MCF 10A (cell line): Measurements from ENCODE around the gene RPTOR. TPM values are rescaled to one million over a fixed set of nuclear protein-coding genes. Genes with fewer than 3 reads are reported as not detected.

Experiments used
- BruUV-seq: library from RNA; stranded (reverse); fragments of 400-500 nt; replicated peaks from 2 replicates; lab custom pipeline; 2021; lab: Mats Ljungman, UMichigan
- CTCF ChIA-PET: fragments of 300-600 bp; sonication (Branson Sonifier 250); formaldehyde crosslinking; extraction: SDS; loops from one replicate; lab custom pipeline; 2021; ENCODE audit warnings: antibody characterized with exemption, inconsistent platforms; lab: Yijun Ruan, JAX
- POLR2A ChIA-PET: fragments of 300-600, 350-650 bp; sonication (Branson Sonifier 250); formaldehyde crosslinking; extraction: SDS; loops from one replicate; lab custom pipeline; 2020; ENCODE audit warnings: antibody characterized with exemption, inconsistent platforms; lab: Yijun Ruan, JAX
- DNase-seq: peaks from one replicate; pipeline ENCODE4 v3.0.0-alpha.2; 2018; ENCODE audit not compliant: unreplicated experiment
- H3K27ac Mint-ChIP-seq: one replicate; pipeline ENCODE4 v1.8.0; 2022; ENCODE audit warnings: mild to moderate bottlenecking, low read depth, mixed read lengths; ENCODE audit not compliant: unreplicated experiment
- H3K27me3 Mint-ChIP-seq: one replicate; pipeline ENCODE4 v1.8.0; 2022; ENCODE audit warnings: mixed read lengths; ENCODE audit not compliant: insufficient read depth, unreplicated experiment
- H3K36me3 Mint-ChIP-seq: one replicate; pipeline ENCODE4 v1.8.0; 2022; ENCODE audit warnings: mild to moderate bottlenecking, moderate library complexity, mixed read lengths; ENCODE audit not compliant: insufficient read depth, unreplicated experiment
- H3K4me1 Mint-ChIP-seq: one replicate; pipeline ENCODE4 v1.8.0; 2022; ENCODE audit warnings: mixed read lengths; ENCODE audit not compliant: insufficient read depth, unreplicated experiment
- H3K4me3 Mint-ChIP-seq: one replicate; pipeline ENCODE4 v1.8.0; 2022; ENCODE audit warnings: mild to moderate bottlenecking, moderate library complexity, mixed read lengths; ENCODE audit not compliant: unreplicated experiment
- H3K9me3 Mint-ChIP-seq: one replicate; pipeline ENCODE4 v1.8.0; 2022; ENCODE audit warnings: mixed read lengths; ENCODE audit not compliant: unreplicated experiment
- intact Hi-C: fragments of 100-400 bp; cut with micrococcal nuclease; formaldehyde crosslinking; loops from 2 replicates; pipeline ENCODE4 v1.14.1; 2022
- total RNA-seq: library from RNA; stranded (reverse); gene quantifications from 2 replicates; pipeline ENCODE4 v1.2.3, GENCODE V29; 2022
- TF ChIP-seq, protein P1 (sequence below): fragments of 200-600 bp; IDR thresholded peaks from one replicate; pipeline ENCODE4 v1.8.0; 2022; ENCODE audit warnings: antibody characterized with exemption, mild to moderate bottlenecking; ENCODE audit not compliant: unreplicated experiment

The RPTOR gene
- total RNA-seq, 1 experiment from 2014 or later: 41.3 TPM

DNA sequence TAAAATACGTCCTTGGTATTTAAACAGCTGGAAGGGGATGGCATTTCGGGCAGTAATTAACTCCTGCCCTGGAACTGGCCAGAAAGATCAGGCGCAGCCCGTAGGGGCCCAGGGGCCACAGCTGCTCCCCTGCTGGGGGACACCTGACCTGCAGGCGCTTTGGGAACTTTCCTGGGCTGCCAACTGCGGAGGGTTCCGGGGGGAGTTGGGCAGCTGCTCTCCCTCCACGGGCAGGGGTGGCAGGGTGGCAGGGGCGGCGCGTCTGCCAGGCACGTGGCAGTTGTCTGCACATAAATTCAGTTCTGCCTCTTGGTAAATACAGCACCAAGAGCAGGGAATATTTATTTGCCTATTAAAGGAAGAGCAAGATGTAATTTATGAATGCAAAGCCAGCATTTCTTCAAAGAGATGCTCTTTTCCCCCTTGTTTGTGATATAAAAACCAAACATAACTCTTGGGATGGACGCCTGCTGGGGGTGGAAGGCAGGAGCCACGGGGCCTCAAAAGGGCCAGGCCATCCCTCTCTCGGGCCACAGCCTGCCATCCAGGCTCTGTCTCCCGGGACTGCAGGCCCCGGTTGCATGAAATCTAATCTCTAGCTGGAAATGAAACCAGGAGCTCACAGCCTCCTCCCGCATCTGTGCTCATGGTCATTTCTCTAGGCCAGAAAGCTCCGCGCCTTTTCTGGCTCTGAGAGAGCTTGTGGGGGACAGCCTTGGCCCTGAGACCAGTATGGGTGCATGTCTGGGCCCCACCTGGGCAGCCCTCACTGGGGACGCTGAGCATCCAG lies 417.1 kb downstream of the RPTOR start:
- no peak overlapping the region for H3K4me3 Mint-ChIP-seq
- no peaks in the 10 kb centered on the region for H3K27me3 Mint-ChIP-seq
- intact Hi-C loops: no loop called here
- no TSS peak for BruUV-seq
- TF ChIP-seq, protein P1, sequence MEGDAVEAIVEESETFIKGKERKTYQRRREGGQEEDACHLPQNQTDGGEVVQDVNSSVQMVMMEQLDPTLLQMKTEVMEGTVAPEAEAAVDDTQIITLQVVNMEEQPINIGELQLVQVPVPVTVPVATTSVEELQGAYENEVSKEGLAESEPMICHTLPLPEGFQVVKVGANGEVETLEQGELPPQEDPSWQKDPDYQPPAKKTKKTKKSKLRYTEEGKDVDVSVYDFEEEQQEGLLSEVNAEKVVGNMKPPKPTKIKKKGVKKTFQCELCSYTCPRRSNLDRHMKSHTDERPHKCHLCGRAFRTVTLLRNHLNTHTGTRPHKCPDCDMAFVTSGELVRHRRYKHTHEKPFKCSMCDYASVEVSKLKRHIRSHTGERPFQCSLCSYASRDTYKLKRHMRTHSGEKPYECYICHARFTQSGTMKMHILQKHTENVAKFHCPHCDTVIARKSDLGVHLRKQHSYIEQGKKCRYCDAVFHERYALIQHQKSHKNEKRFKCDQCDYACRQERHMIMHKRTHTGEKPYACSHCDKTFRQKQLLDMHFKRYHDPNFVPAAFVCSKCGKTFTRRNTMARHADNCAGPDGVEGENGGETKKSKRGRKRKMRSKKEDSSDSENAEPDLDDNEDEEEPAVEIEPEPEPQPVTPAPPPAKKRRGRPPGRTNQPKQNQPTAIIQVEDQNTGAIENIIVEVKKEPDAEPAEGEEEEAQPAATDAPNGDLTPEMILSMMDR: no peak
- no peak for DNase-seq
- no peaks in the 10 kb centered on the region for H3K9me3 Mint-ChIP-seq
- H3K27ac Mint-ChIP-seq: no peak overlapping the region
- POLR2A ChIA-PET: no interaction called here
- CTCF ChIA-PET: interaction anchor here (0.8 kb wide), 1 partner anchor 392 kb away, joined by 3 read pairs; no protein-coding TSS in a partner anchor
- no peaks in the 10 kb centered on the region for H3K4me1 Mint-ChIP-seq
- H3K36me3 Mint-ChIP-seq: peaks cover 26% of the 10 kb centered on the region

DNA sequence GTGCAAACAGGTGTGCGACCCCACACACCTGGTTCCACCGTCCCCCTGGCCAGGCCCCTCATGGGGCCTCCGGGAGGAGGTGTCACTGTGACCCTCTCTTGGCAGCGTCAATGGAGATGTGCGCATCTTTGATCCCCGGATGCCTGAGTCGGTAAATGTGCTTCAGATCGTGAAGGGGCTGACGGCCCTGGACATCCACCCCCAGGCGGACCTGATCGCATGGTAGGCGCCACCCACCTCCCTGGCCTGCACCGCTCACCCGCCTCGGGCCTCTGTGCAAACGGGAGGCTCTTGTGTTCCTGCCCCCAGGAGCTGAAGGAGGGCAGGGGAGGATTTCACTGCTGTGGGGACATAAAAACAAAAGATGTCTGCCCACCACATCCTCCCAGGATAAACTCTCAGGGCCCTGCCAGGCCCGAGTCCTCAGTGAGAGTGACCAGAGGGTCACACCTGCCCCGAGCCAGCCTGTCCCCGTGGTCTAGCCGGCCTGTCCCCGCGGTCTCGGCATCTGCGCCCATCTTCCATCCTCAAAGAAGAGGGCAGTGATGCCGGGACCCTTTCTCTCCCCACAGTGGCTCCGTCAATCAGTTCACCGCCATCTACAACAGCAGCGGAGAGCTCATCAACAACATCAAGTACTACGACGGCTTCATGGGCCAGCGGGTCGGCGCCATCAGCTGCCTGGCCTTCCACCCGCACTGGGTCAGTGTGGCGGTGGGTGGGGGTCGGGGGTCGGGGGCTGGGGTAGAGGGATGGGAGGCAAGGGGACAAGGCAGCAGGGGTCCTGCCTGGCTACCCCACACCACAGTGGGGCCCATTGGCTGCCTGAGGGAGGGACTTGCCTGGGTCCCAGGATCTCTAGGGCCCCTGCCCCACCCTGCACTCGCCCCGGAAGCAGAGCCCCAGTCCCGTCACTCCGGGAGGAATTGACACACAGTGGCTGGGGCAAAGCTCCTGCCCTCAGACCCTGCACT lies 418.0 kb downstream of the RPTOR start:
- intact Hi-C loops: no loop called here
- no peaks in the 10 kb centered on the region for H3K9me3 Mint-ChIP-seq
- no peaks in the 10 kb centered on the region for H3K4me1 Mint-ChIP-seq
- H3K27ac Mint-ChIP-seq: no peak overlapping the region
- no TSS peak for BruUV-seq
- H3K27me3 Mint-ChIP-seq: no peaks in the 10 kb centered on the region
- ChIA-PET POLR2A (no interaction called here), CTCF (no interaction called here)
- no peak for DNase-seq
- no peak overlapping the region for H3K4me3 Mint-ChIP-seq
- H3K36me3 Mint-ChIP-seq: peaks cover 21% of the 10 kb centered on the region
- TF ChIP-seq, protein P1: no peak

DNA sequence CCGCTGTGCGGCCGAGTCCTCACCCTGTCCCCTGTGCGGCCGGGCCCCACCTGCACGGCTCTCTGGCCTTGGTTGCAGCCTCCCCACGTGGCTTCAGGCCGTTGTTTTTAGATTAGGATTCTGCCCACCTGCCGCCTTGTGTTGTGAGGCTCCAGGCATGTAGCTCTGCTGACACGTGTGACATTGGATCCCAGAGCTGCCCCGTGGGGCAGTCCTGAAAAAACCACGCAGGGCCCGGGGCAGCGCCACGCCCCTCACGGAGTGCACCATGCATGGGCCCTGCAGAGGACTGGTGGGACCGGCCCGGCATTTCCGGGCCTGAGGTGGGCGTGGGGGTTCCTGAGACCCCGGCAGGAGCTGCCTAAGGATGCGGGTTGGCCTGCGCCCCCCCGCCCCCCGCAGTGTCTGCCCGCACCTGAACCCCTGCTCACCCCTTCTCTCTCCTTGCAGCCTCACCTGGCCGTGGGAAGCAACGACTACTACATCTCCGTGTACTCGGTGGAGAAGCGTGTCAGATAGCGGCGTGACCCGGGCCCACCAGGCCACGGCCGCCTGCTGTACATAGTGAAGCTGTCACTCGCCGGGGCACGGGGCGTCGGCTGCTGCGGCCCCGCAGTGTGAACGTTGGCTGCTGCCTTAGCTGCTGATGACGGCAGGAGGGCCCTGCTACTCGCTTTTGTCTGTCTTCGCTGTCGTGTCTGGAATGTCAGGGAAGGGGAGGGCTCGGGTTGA lies 419.3 kb downstream of the RPTOR start:
- CTCF ChIA-PET: interaction anchor here (0.5 to 0.6 kb wide), 2 partner anchors 94 to 127 kb away, joined by 3 to 5 read pairs; no protein-coding TSS in a partner anchor
- Mint-ChIP-seq H3K4me1 (no peaks in the 10 kb centered on the region), H3K9me3 (no peaks in the 10 kb centered on the region), H3K4me3 (no peak overlapping the region), H3K36me3 (peaks cover 29% of the 10 kb centered on the region), H3K27ac (no peak overlapping the region), H3K27me3 (no peaks in the 10 kb centered on the region)
- intact Hi-C loops: no loop called here
- POLR2A ChIA-PET: no interaction called here
- no peak for DNase-seq
- TF ChIP-seq, protein P1: no peak
- no TSS peak for BruUV-seq
